PC-9 (cell line): ENCODE results near the gene SLC44A1.

ENCODE experiments used
- CTCF ChIP-seq: fragments of 200-600 bp; sonication (generic); conservative IDR thresholded peaks from 2 replicates; pipeline ENCODE4 v1.6.1; 2017; ENCODE audit warnings: mixed run types, antibody characterized with exemption, mild to moderate bottlenecking, moderate library complexity
- EZH2 ChIP-seq: fragments of 200-600 bp; sonication (generic); IDR thresholded peaks from 2 replicates; pipeline ENCODE4 v1.8.0; 2017; ENCODE audit warnings: antibody characterized with exemption, low read depth

GRCh38 chr9:105475302-105475701 lies 230.9 kb downstream of the SLC44A1 start:
- TF ChIP-seq CTCF (no peak; the same call in 1 of the 2 replicates), EZH2 (no peak)
